Raji (cell line): ENCODE measurements around the gene HS2ST1.

Source experiments
- POLR2A ChIP-seq: IDR thresholded peaks from 2 replicates; pipeline ENCODE4 v1.6.1; 2011; ENCODE audit warnings: low read depth, low read length, control low read depth; ENCODE audit not compliant: insufficient read depth

The HS2ST1 gene

DNA sequence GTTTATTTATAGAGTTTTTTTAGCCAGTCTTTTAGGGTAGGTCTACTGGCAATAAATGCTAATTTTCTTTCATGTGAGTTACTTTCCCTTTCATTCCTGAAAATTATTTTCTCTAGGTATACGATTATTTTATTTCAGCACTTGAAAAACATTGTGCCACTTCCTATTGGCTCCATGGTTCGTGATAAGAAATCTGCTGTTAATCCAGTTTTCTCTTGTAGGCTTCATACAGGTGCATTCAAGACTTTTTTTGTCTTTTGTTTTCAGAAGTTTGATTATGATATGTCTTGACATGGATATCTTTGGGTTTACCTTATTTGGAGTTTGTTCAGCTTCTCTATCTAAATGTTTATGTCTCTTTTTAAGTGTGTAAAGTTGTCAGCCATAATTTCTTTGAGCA is 148.3 kb downstream of the HS2ST1 start:
- no peak for TF ChIP-seq POLR2A

DNA sequence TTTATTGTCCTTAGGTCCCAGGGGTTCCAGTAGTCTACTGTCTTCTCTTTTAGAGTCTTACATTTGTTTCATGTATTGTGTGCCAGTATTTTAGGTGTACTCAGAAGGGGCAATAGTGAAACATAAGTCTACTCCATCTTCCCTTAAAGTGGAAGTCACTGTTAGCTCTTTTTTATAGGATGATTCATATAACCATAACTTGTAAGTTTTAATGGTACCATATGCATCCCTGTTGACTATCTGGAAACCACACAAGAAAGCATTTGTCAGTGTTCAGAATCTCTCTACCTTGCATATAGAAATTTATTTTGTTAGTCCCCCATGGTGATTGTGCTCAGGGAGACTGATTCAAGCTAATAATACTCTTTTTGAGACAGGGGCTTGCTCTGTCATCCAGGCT is 149.9 kb downstream of the HS2ST1 start:
- TF ChIP-seq POLR2A, result no peak

DNA sequence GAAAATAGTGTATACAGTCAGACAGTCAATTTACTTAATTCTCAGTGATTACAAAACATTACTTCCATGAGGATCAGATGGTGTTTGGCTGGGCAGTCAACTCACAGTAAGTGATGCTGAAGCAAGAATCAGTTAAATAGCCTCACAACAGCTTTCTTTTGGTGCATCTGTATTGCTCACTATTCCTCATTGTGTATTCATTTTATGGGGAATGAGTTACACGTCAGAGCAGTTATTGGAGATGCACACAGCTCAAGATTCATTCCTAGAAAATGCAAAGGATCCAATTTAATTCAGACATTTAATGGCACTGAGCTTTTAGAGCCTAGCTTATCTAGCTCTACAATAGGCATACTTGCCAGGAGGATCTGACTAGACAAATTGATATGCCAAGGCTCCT is 150.6 kb downstream of the HS2ST1 start:
- no peak for TF ChIP-seq POLR2A

DNA sequence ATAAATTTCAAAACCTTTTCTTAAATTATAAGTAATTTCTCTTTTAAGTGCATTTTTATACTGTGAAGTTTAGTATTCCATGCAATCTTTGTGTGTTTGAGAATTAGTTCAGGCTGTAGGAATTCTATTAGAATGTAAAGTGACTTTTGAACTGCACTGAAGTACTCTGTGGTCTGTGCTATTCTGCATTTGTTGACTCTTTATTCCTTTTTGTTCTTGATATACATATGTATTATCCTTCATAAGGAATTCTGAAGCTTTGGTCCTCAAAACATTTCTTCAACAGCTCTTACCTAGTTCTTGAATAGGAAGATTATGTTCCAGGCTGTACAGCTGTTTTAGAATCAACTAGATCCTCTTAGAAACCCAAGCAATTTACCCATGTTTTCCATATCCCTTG is 158.0 kb downstream of the HS2ST1 start:
- TF ChIP-seq POLR2A, result no peak

DNA sequence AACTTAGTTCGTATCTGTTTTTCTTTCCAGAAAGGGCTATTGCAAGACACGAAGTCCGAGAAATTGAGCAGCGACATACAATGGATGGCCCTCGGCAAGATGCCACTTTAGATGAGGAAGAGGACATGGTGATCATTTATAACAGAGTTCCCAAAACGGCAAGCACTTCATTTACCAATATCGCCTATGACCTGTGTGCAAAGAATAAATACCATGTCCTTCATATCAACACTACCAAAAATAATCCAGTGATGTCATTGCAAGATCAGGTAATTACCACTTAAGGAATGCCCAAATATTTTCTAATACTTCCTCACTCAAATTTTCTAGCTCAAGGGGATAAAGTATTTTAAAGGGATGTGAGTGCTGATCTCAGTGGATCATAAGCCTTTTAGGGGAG is 158.5 kb downstream of the HS2ST1 start:
- no peak for TF ChIP-seq POLR2A

DNA sequence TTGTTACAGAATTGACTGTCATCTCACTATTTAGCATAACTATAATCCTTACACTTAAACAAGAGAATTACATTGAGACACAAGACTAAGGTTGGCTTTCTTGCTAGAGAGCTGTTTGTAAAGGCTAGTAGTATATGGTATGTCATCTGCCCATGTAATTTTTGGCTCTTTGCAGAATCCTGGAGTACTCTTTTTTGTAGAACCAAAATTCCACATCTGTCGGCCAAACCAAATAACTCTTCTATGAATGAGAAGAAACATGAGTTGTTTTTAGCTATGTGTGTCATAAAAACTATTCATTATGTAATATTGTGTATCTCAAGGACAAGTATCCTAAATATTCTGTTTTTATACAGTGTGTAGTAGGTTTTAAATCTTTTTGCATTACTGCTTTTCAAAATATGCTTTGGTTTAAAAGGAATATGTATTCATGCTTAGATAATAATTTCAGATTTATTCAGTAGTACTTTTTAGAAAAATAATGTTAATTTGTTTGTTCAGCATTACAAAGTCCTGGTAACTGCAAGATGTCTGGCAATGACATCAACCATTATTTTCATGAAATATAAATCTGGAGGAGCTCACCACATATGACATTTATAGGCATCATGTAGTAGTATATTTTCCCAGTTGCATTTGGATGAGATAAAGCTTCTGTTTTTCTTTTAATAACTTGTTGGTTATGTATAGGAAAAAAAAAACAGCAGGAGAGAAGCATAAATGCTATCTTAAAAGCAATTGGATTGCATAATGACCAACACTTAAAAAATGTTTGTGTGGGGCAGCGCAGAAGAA is 159.8 kb downstream of the HS2ST1 start:
- no peak for TF ChIP-seq POLR2A

DNA sequence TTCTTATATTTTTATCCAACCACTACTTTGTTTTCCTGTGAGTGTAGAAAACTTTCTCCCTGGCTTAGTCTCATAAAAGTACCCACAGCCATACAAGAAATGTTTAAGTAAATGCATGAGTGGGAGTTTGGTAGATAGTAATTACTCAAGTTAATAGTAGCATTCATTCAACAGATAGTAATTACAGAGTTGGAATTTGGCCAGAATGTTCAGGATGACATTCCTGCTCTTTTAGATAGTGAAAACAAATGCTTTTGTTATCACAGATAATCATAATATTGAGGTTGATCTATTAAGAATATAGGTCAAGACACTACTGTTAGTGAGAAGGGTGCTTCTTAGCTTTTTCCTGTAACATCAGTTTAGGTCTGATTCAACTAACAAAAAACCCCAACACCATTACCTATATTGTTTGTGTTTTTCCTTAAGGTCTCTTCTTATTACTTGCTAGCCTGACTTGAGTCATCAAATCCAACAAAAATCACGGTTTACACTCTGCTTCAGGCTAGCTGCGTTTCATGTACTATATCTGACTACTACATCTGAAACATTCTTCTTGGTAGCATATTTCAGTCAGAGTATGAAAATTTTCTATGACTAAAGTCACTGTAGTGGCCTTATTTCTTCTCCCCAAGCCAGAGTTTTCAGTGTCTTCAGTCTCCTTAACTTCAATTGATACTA is 163.7 kb downstream of the HS2ST1 start:
- TF ChIP-seq POLR2A, result no peak

DNA sequence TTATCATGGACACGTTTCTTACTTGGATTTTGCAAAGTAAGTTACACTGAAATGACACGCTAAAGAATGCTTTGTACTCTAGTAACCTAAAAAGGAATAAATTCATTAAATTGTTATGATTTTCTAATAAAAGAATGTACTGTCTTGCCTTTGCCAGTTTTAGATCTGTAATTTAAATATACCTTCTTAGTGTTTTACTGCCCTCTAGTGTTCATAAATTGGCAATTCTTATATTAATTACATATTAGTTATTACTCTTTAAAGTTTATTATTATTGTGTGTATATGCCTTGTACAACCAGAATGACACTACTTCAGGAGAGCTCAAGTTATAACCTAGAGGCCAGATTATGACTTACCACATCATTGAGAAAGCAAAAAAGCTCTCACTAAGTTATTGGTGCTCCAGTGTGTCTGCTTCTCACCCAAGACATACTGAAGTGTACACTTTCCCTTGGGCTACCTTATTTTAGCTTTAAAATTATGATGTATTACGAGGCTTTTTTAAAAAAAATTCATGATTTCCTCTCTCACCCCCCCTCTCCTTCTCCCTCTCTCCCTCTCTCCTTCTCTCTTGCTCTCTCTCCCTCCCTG is 169.9 kb downstream of the HS2ST1 start:
- no peak for TF ChIP-seq POLR2A

DNA sequence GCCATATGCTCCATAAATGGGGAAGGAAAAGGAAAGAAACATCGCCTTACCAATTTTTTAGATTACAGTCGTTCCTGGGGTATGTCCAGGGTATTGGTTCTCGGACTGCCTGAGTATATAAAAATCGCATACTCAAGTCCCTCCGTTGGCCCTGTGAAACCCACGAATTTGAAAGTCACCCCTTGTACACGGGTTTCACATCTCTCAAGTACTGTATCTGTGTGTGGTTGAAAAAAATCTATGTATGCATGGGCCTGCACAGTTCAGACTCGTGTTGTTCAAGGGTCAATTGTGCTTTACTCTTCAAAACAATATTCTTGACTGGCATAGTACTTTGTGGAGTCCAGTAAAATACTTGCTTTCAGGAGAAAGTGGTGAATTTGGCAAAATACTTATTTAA is 171.7 kb downstream of the HS2ST1 start:
- TF ChIP-seq POLR2A, result no peak

DNA sequence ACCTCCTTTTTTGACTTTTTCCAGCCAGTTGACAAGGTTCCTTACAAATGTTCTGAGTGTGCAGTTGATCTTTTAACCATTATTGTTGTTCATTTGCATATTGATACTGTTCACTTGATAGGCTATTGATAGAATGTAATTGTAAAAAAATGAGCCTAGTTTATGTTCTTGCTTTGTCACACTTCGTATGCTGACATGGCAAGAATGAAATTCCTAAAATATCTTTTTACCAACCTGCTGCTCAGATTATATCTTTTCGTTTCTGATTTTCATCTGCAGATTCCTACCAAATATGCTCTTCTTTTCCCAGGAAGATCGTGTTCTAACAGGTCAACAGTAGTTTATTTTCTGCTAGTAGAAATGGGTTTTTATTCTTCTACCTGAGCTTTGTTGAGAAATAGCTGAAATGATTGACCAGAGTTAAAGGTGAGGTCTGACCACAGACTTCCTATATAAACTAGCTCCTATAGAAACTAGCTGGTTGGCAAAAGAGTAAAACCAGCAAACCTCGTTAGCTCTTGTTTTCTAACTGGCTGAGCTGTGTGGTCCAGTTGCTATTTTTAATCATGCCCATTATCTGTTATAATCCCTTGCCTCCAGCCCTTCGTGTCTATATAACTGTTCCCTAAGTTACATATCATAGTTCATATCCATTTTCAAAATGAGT is 174.8 kb downstream of the HS2ST1 start:
- TF ChIP-seq POLR2A, result no peak

DNA sequence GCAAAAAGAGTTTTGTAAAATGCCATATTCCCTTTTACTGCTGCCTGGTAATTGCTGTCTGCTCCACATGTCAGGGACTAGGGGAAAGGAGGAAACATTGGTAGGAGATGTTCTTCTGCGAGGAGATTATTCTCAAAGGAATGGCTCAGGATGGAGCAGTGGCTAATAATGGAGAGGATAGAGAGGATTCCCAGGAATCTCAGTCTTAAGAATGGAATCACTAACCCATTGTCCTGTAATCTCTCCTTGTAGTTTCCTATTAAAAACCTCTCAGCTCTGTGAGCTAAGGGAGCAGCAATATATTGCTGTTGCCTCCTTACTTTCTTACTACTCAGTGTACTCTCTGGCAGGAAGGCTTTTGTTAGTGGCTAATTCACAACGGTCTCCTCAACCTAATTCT is 175.4 kb downstream of the HS2ST1 start:
- no peak for TF ChIP-seq POLR2A

DNA sequence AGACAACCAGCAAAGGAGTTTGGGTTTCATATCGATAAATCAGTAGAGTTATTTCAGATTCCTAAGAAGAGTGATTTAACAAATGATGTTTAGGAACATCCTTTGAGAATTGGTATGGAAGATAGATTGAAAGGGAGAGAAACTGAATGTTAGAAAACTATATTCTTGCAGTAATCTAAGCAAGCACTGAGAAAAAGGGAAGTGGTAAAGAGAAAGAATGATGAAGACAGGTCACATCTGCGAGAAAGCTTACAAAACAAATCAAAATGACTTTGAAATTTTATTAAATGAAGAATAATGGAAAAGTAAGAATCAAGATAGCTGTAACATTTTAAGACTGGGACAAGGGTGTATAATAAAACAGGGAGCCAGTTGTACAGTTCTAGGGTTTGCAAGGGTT is 177.0 kb downstream of the HS2ST1 start:
- TF ChIP-seq POLR2A, result no peak

DNA sequence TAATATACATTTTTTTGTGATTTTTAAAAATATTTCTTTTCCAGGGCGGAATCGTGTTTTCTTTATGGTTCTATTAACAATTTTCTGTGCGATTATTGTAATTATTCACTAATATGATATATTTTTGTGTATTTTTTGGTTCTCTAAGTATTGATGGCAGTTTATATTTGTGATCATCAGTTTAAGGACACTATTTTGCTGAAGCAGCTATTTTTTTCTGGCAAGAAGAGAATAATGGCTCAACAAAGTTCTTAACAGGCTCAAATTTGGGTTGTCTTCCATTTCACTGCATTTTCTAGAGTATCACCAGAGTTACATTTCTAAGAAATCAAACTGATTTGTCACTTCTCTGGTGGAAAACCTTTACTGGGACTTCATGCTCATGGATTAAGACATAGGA is 178.4 kb downstream of the HS2ST1 start:
- no peak for TF ChIP-seq POLR2A

DNA sequence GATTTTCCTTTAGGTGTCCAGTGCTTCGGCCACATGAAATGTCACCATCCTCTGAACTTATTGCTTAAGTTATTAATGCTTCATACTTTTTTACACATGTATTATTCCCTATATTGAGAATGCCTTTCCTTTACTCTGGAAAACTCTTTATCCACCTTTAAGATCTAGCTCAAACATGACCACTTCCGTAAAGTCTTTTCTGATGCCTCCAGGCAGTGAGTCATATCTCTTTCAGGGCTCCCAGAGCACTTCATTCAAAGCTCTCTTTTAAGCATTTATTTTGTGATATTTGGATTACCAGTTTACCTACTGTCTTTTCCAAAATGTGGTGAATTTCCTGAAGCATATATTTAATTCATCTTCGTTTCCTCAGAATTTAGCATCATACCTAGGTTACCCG is 178.9 kb downstream of the HS2ST1 start:
- TF ChIP-seq POLR2A, result no peak

DNA sequence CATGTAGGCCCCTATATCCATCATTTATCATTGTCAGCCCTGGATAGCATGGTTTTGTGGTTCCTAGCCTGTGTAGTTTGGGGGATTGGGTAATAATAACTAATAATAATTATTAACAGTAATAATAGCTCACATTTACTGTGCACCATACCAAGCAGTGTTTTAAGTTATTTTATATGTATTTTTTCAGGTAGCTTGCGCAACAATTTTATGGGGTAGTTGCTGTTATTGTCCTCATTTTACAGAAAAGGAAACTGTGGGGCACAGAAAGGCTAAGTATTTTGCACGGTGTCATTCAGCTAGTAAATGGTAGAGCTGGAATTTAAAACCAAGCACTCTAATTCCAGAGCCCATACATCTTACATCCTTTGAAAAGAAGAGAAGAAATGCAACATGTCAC is 179.8 kb downstream of the HS2ST1 start:
- no peak for TF ChIP-seq POLR2A

DNA sequence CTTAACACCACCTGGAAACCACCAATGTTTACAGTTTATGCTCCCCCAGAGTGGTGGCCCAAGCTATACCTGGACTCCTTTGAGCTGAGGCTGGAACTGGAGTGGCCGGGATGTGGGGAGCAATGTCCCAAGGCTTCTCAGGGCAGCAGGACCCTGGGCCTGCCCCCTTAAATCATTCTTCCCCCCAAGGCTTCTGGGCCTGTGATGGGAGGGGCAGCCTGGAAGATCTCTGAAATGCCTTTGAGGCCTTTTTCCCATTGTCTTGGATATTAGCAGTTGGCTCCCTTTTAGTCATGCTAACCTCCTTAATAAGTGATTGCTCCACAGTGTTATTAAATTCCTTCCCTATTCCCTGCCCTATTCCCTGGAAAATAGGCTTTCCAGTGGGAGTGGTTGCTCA is 185.8 kb downstream of the HS2ST1 start:
- TF ChIP-seq POLR2A, result no peak

DNA sequence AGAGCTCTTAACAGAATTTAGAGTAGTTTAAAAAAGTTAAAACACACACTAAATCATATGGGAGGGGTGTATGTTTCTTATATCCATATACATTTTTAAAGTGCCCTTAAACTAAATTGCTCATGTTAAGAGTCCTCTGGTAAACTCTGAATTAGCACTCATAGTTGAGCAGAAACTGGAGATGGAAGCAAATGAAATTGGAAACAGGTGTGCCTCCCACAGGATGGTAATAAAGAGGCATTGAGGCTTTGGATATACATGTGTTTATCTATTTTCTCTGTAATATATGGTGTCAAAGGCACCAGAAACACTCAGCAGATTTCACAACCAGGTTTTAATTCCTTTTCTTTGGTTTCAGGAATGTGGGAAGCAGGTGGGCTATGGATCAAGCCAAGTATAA is 188.6 kb downstream of the HS2ST1 start:
- no peak for TF ChIP-seq POLR2A

DNA sequence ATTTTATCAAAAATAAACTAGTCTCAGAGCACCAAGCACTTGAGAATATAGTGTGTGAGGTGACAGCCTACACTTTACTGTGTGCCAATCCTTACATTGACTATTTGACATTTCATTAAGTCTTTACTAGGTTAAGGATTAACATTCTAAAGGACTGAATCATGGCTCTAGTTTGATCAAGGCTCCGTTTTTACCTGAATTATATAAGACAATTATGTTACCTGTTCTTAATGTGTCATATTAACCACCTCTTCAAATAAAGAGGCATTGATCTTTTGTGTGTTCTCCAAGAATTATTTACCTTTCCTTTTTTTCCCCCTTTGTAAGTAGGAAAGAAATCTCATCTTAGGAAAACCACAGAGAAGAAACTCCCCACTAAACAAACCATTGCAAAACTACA is 189.7 kb downstream of the HS2ST1 start:
- TF ChIP-seq POLR2A, result no peak
